Melanocyte of skin (primary cell): Measurements from ENCODE around the gene OR2L5. TPM values are rescaled to one million over a fixed set of nuclear protein-coding genes. Genes with fewer than 3 reads are reported as not detected.

Source experiments
- small RNA-seq, 2 donors: library from RNA; depleted of rRNA; stranded (forward); fragments of <200 nt; gene quantifications; one replicate each; pipeline ENCODE3, GENCODE V24; 2012
- total RNA-seq, 2 donors: library from RNA; depleted of rRNA; stranded (reverse); fragments of >200 nt; gene quantifications; 2 replicates each; pipeline ENCODE4 v1.2.3, GENCODE V29; 2012

OR2L5 gene
- total RNA-seq, result not detected

GRCh38 chr1:248013229-248013710 is at the start of gene OR2L5:
TSS of gene OR2L5 (plus strand) at chr1:248013660. CDS start at chr1:248021948, 8,288 bp downstream.

GRCh38 chr1:247964933-247965332 is 48.5 kb upstream of the OR2L5 start, which contains the start of gene OR2AK2:
TSS of gene OR2AK2 (plus strand) at chr1:247965233. CDS start at chr1:247965377, 144 bp downstream.

GRCh38 chr1:248029770-248030169 is 16.3 kb downstream of the OR2L5 start, which contains the start of gene OR2L2:
TSS of gene OR2L2 (plus strand) at chr1:248030070. CDS start at chr1:248038268, 8,198 bp downstream.

GRCh38 chr1:248046536-248046935 is 33.1 kb downstream of the OR2L5 start, which contains the start of gene OR2L3:
TSS of gene OR2L3 (plus strand) at chr1:248046836. CDS start at chr1:248060682, 13,846 bp downstream.

Small RNA genes lying within 50 kb of the gene (small RNA-seq; reads per million reads assigned to genes)
- 0 reads per million in 2 donors for gene RF00019

Other genes starting within 250 kb of the OR2L5 start
- not detected for gene OR14A16, start 189.5 kb upstream of the OR2L5 start, total RNA-seq
- gene OR11L1, start 171.8 kb upstream of the OR2L5 start, total RNA-seq, result not detected
- gene TRIM58, start 156.5 kb upstream of the OR2L5 start, total RNA-seq, result 1 to 10 TPM in 1 of 2 donors, under 1 TPM in 1; 0.33 to 1.4 TPM
- gene OR2W3, start 118.1 kb upstream of the OR2L5 start, total RNA-seq, result under 1 TPM; 0.34 to 0.67 TPM
- gene OR2T8, start 93.4 kb upstream of the OR2L5 start, total RNA-seq, result not detected
- not detected for gene OR2AJ1, start 88.8 kb upstream of the OR2L5 start, total RNA-seq
- under 1 TPM in 1 of 2 donors, not detected in 1; 0.69 TPM for gene OR2L8, start 64.8 kb upstream of the OR2L5 start, total RNA-seq
- under 1 TPM in 1 of 2 donors, not detected in 1; 0.34 TPM for gene OR2AK2, start 48.4 kb upstream of the OR2L5 start, total RNA-seq
- gene OR2L2, start 16.4 kb downstream of the OR2L5 start, total RNA-seq, result under 1 TPM in 1 of 2 donors, not detected in 1; under 0.01 TPM
- not detected for gene OR2L3, start 33.2 kb downstream of the OR2L5 start, total RNA-seq
- not detected for gene OR2L13, start 81.5 kb downstream of the OR2L5 start, total RNA-seq
- gene OR2M5, start 131.5 kb downstream of the OR2L5 start, total RNA-seq, result not detected
- gene OR2M2, start 161.2 kb downstream of the OR2L5 start, total RNA-seq, result not detected
- not detected for gene OR2M3, start 183.6 kb downstream of the OR2L5 start, total RNA-seq
- gene OR2M4, start 217.8 kb downstream of the OR2L5 start, total RNA-seq, result not detected